DOHH2 (cell line): ENCODE results near the gene PRKCG.

Experiments used
- H3F3A ChIP-seq: fragments of 200-600 bp; sonication (generic), shearing (Covaris generic); 2 replicates; pipeline ENCODE4 v1.6.0; 2016; ENCODE audit warnings: antibody characterized with exemption, mild to moderate bottlenecking; ENCODE audit not compliant: control insufficient read depth, insufficient read depth
- H3K27ac ChIP-seq: fragments of 200-600 bp; sonication (generic); 2 replicates; pipeline ENCODE4 v1.5.1; 2014; ENCODE audit warnings: low read depth, mild to moderate bottlenecking, low read length, moderate library complexity
- H3K27me3 ChIP-seq: fragments of 200-600 bp; sonication (generic); 2 replicates; pipeline ENCODE4 v1.6.1; 2014; ENCODE audit warnings: mild to moderate bottlenecking, low read length, mixed read lengths; ENCODE audit not compliant: control insufficient read depth
- H3K36me3 ChIP-seq: fragments of 200-600 bp; sonication (generic); 2 replicates; pipeline ENCODE4 v1.6.1; 2014; ENCODE audit warnings: mild to moderate bottlenecking, low read length, moderate library complexity, mixed read lengths; ENCODE audit not compliant: control insufficient read depth
- H3K4me1 ChIP-seq: fragments of 200-600 bp; sonication (generic); 2 replicates; pipeline ENCODE4 v1.6.1; 2014; ENCODE audit warnings: mild to moderate bottlenecking, low read length, mixed read lengths; ENCODE audit not compliant: control insufficient read depth
- H3K4me2 ChIP-seq: fragments of 200-600 bp; sonication (generic); 2 replicates; pipeline ENCODE4 v1.6.0; 2014; ENCODE audit warnings: mild to moderate bottlenecking, low read length, moderate library complexity
- H3K4me3 ChIP-seq: fragments of 200-600 bp; sonication (generic); 2 replicates; pipeline ENCODE4 v1.5.1; 2014; ENCODE audit warnings: mild to moderate bottlenecking, low read length, mixed read lengths
- H3K79me2 ChIP-seq: fragments of 200-600 bp; sonication (generic); 2 replicates; pipeline ENCODE4 v1.6.1; 2014; ENCODE audit warnings: mild to moderate bottlenecking, low read length, mixed read lengths; ENCODE audit not compliant: control insufficient read depth
- H3K9me2 ChIP-seq: fragments of 200-600 bp; sonication (generic); replicated peaks from 2 replicates; pipeline ENCODE4 v1.6.1; 2014; ENCODE audit warnings: mild to moderate bottlenecking, low read length, mixed read lengths; ENCODE audit not compliant: control insufficient read depth
- H3K9me3 ChIP-seq: fragments of 200-600 bp; sonication (generic); 2 replicates; pipeline ENCODE4 v1.6.1; 2014; ENCODE audit warnings: antibody characterized with exemption, low read length, mixed read lengths; ENCODE audit not compliant: control insufficient read depth, insufficient read depth
- H4K20me1 ChIP-seq: fragments of 200-600 bp; sonication (generic); 2 replicates; pipeline ENCODE4 v1.6.0; 2014; ENCODE audit warnings: low read depth, mild to moderate bottlenecking, antibody characterized with exemption, low read length, moderate library complexity; ENCODE audit not compliant: control insufficient read depth, insufficient read depth
- EZH2phosphoT487 ChIP-seq: fragments of 200-600 bp; sonication (generic); IDR thresholded peaks from 2 replicates; pipeline ENCODE4 v1.6.1; 2017; ENCODE audit warnings: borderline replicate concordance, mild to moderate bottlenecking, antibody characterized with exemption, low read length, moderate library complexity, mixed read lengths
- TF ChIP-seq, protein P1 (sequence below): fragments of 200-600 bp; sonication (generic); IDR thresholded peaks from one replicate; pipeline ENCODE4 v1.5.1; 2014; ENCODE audit warnings: antibody characterized with exemption, mild to moderate bottlenecking, low read depth, low read length; ENCODE audit not compliant: poor library complexity, severe bottlenecking

PRKCG gene

DNA sequence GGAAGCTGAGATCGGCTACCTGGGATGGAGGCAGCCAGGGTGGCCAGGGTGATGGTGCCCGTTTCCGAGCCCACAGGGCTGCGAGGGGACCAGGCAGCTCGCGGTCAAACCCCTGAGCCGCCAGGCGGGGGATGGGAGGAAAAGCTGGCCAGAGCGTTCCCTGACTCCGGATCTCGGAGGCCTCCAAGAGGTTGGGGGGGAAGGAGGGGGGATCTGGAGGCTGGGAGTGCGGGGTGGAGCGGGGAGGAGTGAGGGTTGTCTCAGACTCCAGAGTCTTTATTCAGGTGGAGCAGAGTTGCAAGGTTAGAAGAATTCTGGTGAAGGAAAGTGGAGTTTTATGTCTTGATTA, 28.1 kb downstream of the PRKCG start:
- Histone ChIP-seq H3K9me2 (no peaks in the 10 kb centered on the region), H3K4me1 (no peaks in the 10 kb centered on the region), H3K27me3 (no peaks in the 10 kb centered on the region), H3K9me3 (no peaks in the 10 kb centered on the region), H3K79me2 (no peaks in the 10 kb centered on the region), H3K27ac (no peak overlapping the region), H3F3A (no peaks in the 10 kb centered on the region), H3K4me3 (no peak overlapping the region), H3K4me2 (no peak overlapping the region), H4K20me1 (no peaks in the 10 kb centered on the region), H3K36me3 (no peaks in the 10 kb centered on the region)
- no peak for TF ChIP-seq EZH2phosphoT487
- TF ChIP-seq, protein P1, sequence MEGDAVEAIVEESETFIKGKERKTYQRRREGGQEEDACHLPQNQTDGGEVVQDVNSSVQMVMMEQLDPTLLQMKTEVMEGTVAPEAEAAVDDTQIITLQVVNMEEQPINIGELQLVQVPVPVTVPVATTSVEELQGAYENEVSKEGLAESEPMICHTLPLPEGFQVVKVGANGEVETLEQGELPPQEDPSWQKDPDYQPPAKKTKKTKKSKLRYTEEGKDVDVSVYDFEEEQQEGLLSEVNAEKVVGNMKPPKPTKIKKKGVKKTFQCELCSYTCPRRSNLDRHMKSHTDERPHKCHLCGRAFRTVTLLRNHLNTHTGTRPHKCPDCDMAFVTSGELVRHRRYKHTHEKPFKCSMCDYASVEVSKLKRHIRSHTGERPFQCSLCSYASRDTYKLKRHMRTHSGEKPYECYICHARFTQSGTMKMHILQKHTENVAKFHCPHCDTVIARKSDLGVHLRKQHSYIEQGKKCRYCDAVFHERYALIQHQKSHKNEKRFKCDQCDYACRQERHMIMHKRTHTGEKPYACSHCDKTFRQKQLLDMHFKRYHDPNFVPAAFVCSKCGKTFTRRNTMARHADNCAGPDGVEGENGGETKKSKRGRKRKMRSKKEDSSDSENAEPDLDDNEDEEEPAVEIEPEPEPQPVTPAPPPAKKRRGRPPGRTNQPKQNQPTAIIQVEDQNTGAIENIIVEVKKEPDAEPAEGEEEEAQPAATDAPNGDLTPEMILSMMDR = no peak

DNA sequence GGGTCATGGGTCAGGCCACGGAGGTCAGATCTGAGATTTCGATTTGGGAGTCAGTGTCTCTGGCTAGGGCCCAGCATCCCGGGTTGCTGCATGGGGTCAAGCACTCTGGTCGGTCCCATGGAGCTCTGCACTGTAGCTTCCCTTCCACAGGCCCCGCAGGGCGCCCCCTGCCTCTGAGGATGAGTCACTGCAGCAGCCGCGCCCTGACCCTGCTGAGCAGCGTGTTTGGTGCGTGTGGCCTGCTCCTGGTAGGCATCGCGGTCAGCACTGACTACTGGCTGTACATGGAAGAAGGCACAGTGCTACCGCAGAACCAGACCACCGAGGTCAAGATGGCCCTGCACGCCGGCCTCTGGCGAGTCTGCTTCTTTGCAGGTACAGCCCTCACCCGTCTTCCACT, 30.7 kb downstream of the PRKCG start:
- H3K9me2 ChIP-seq = no peaks in the 10 kb centered on the region
- no peaks in the 10 kb centered on the region for H4K20me1 ChIP-seq
- no peak for TF ChIP-seq EZH2phosphoT487
- TF ChIP-seq, protein P1 = peak; percentile 69
- no peaks in the 10 kb centered on the region for H3K36me3 ChIP-seq
- H3K4me1 ChIP-seq = no peaks in the 10 kb centered on the region
- H3K4me2 ChIP-seq = no peak overlapping the region
- no peaks in the 10 kb centered on the region for H3K27me3 ChIP-seq
- H3K4me3 ChIP-seq = no peak overlapping the region
- H3K9me3 ChIP-seq = no peaks in the 10 kb centered on the region
- no peak overlapping the region for H3K27ac ChIP-seq
- no peaks in the 10 kb centered on the region for H3K79me2 ChIP-seq
- no peaks in the 10 kb centered on the region for H3F3A ChIP-seq

DNA sequence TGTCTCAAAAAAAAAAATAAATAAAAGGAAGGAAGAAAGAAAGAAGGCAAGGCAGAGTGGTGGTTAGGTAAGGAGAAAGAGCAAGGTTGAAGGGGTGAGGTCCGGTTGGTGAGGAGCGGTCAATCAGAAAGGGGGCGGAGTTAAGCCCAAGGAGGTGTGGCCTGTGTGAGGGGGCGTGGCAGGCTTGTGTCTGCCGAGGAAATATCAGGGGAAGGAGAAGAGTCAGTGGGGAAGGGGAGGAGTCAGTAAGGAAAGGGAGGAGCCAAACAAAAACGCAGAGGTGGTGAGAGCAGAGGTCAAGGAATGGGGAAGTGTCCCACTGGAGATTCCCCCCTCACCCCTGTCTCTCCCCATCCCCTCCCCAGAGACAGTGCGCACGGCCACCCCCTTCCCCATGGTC, 33.0 kb downstream of the PRKCG start:
- Histone ChIP-seq H3K36me3 (no peaks in the 10 kb centered on the region), H3K9me2 (no peaks in the 10 kb centered on the region), H3F3A (no peaks in the 10 kb centered on the region), H3K9me3 (no peaks in the 10 kb centered on the region), H3K27ac (no peak overlapping the region), H3K4me2 (no peak overlapping the region), H3K4me1 (no peaks in the 10 kb centered on the region), H4K20me1 (no peaks in the 10 kb centered on the region), H3K79me2 (no peaks in the 10 kb centered on the region), H3K27me3 (no peaks in the 10 kb centered on the region), H3K4me3 (no peak overlapping the region)
- TF ChIP-seq EZH2phosphoT487 = no peak
- TF ChIP-seq, protein P1 = no peak

DNA sequence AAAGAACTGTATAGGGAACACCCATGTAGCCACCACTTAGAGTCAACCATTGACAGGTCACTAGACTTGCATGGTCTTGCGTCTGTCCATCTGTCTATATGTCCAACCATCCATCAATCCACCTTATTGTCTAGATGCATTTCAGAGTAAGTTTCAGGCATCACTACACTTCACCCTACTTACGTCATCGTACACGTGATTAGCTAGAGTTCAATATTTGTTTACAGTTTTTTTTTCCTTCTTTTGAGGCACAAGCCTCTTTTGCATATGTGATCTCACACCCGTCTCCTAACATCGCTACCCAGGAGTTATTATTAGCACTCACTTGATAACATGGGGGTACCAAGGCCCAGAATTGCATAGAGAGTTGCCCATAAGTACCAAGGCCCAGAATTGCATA, 34.0 kb downstream of the PRKCG start:
- Histone ChIP-seq H3K9me2 (no peaks in the 10 kb centered on the region), H3K27ac (no peak overlapping the region), H3K27me3 (no peaks in the 10 kb centered on the region), H3F3A (no peaks in the 10 kb centered on the region), H3K79me2 (no peaks in the 10 kb centered on the region), H3K4me1 (no peaks in the 10 kb centered on the region), H3K4me3 (no peak overlapping the region), H3K36me3 (no peaks in the 10 kb centered on the region), H3K4me2 (no peak overlapping the region), H3K9me3 (no peaks in the 10 kb centered on the region), H4K20me1 (no peaks in the 10 kb centered on the region)
- TF ChIP-seq, protein P1 = no peak
- no peak for TF ChIP-seq EZH2phosphoT487
